Osteoblast (primary cell): ENCODE data around the gene MACROD2. TPM values are rescaled to one million over a fixed set of nuclear protein-coding genes. Genes with fewer than 3 reads are reported as not detected.
A peak's percentile ranks its signal among the peaks of the same experiment; 100 is the strongest.

Experiments used
- DNase-seq: peaks from one replicate; pipeline ENCODE4 v3.0.0; 2011; ENCODE audit warnings: low spot score, mixed read lengths; ENCODE audit not compliant: insufficient read length; ENCODE audit errors: missing footprints
- H2AFZ ChIP-seq: 2 replicates; pipeline ENCODE4 v1.6.0; 2011; ENCODE audit warnings: mild to moderate bottlenecking, low read length
- H3K27ac ChIP-seq: 2 replicates; pipeline ENCODE4 v1.5.1; 2011; ENCODE audit warnings: mild to moderate bottlenecking, low read depth, low read length, moderate library complexity
- H3K27me3 ChIP-seq: 2 replicates; pipeline ENCODE4 v1.6.0; 2012; ENCODE audit warnings: mild to moderate bottlenecking, control low read depth, inconsistent platforms, low read length, moderate library complexity; ENCODE audit not compliant: insufficient read depth
- H3K36me3 ChIP-seq: 2 replicates; pipeline ENCODE4 v1.5.1; 2011; ENCODE audit warnings: mild to moderate bottlenecking, low read length, control low read depth, moderate library complexity; ENCODE audit not compliant: insufficient read depth
- H3K4me1 ChIP-seq: 2 replicates; pipeline ENCODE4 v1.5.1; 2011; ENCODE audit warnings: mild to moderate bottlenecking, low read length, control low read depth, moderate library complexity; ENCODE audit not compliant: insufficient read depth
- H3K4me2 ChIP-seq: 2 replicates; pipeline ENCODE4 v1.6.0; 2011; ENCODE audit warnings: mild to moderate bottlenecking, low read length; ENCODE audit not compliant: insufficient read depth
- H3K4me3 ChIP-seq: fragments of 200-600 bp; sonication (generic); 3 replicates; pipeline ENCODE4 v1.5.1; 2012; ENCODE audit warnings: mild to moderate bottlenecking, low read length, inconsistent platforms; ENCODE audit not compliant: insufficient read depth
- H3K79me2 ChIP-seq: 2 replicates; pipeline ENCODE4 v1.6.0; 2012; ENCODE audit warnings: mild to moderate bottlenecking, low read length, control low read depth, inconsistent platforms; ENCODE audit not compliant: insufficient read depth
- H3K9me3 ChIP-seq: 2 replicates; pipeline ENCODE4 v1.5.1; 2011; ENCODE audit warnings: low read depth, low read length, control low read depth
- H4K20me1 ChIP-seq: 2 replicates; pipeline ENCODE4 v1.6.0; 2012; ENCODE audit warnings: mild to moderate bottlenecking, low read length, control low read depth; ENCODE audit not compliant: insufficient read depth
- total RNA-seq: library from RNA; depleted of rRNA; stranded (reverse); fragments of >200 nt; gene quantifications from 2 replicates; pipeline ENCODE4 v1.2.3, GENCODE V29; 2012
- TF ChIP-seq, protein P1 (sequence below): IDR thresholded peaks from 2 replicates; pipeline ENCODE4 v1.5.1; 2011; ENCODE audit warnings: mild to moderate bottlenecking, low read depth, low read length, moderate library complexity; ENCODE audit errors: extremely low read depth

The MACROD2 gene
- total RNA-seq, 1 donor, result 4.0 TPM

DNA sequence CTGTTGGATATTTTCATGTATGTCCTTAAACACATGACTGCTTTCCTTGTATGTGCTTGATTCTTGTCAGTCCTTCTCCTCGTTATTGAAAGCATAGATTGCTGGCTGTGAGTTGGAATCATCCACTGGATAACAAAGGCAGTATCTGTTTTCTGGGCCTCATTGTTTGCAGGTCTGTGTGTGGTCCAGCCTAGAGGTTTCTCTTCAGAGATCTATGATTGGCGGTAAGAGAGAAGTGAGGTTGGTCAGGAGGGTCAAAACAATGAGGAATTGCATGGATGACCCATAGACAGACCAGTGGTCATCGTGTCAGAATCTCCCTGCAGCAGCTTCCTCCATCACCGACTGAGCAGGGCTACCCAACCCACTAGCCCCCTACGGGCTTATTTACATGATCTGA lies 1663.0 kb downstream of the MACROD2 start:
- Histone ChIP-seq H3K9me3 (no peaks in the 10 kb centered on the region), H3K27ac (no peak overlapping the region), H3K27me3 (no peaks in the 10 kb centered on the region), H4K20me1 (no peaks in the 10 kb centered on the region), H3K4me1 (peaks cover 14% of the 10 kb centered on the region), H2AFZ (no peak overlapping the region), H3K4me3 (no peak overlapping the region), H3K79me2 (no peaks in the 10 kb centered on the region), H3K36me3 (no peaks in the 10 kb centered on the region), H3K4me2 (no peak overlapping the region)
- DNase-seq, result no peak
- TF ChIP-seq, protein P1, sequence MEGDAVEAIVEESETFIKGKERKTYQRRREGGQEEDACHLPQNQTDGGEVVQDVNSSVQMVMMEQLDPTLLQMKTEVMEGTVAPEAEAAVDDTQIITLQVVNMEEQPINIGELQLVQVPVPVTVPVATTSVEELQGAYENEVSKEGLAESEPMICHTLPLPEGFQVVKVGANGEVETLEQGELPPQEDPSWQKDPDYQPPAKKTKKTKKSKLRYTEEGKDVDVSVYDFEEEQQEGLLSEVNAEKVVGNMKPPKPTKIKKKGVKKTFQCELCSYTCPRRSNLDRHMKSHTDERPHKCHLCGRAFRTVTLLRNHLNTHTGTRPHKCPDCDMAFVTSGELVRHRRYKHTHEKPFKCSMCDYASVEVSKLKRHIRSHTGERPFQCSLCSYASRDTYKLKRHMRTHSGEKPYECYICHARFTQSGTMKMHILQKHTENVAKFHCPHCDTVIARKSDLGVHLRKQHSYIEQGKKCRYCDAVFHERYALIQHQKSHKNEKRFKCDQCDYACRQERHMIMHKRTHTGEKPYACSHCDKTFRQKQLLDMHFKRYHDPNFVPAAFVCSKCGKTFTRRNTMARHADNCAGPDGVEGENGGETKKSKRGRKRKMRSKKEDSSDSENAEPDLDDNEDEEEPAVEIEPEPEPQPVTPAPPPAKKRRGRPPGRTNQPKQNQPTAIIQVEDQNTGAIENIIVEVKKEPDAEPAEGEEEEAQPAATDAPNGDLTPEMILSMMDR, result no peak

DNA sequence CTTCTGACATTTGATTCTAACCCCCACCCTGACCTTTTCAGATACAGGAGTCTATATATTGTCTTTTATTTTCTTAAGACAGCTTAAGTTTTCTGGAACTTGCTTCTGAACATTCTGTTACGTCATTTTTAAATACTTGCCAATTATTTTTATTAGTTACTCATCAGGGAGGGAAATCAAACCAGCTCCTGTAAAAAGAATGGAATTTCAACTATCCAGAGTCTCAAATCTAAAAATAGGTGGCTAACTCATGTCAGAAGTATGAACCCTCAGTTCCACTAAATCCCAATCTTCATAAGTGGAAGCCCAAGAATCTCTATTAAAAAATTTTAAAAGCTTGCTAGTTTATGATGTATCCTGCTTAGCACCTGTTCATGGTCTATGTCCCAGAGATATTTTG lies 1677.9 kb downstream of the MACROD2 start:
- Histone ChIP-seq H3K9me3 (no peaks in the 10 kb centered on the region), H4K20me1 (no peaks in the 10 kb centered on the region), H3K36me3 (no peaks in the 10 kb centered on the region), H3K27ac (peak overlapping the region; percentile 79), H3K79me2 (no peaks in the 10 kb centered on the region), H3K27me3 (no peaks in the 10 kb centered on the region), H3K4me1 (peaks cover 40% of the 10 kb centered on the region), H2AFZ (no peak overlapping the region), H3K4me3 (no peak overlapping the region), H3K4me2 (peak overlapping the region; percentile 22)
- no peak for DNase-seq
- TF ChIP-seq, protein P1, result no peak

DNA sequence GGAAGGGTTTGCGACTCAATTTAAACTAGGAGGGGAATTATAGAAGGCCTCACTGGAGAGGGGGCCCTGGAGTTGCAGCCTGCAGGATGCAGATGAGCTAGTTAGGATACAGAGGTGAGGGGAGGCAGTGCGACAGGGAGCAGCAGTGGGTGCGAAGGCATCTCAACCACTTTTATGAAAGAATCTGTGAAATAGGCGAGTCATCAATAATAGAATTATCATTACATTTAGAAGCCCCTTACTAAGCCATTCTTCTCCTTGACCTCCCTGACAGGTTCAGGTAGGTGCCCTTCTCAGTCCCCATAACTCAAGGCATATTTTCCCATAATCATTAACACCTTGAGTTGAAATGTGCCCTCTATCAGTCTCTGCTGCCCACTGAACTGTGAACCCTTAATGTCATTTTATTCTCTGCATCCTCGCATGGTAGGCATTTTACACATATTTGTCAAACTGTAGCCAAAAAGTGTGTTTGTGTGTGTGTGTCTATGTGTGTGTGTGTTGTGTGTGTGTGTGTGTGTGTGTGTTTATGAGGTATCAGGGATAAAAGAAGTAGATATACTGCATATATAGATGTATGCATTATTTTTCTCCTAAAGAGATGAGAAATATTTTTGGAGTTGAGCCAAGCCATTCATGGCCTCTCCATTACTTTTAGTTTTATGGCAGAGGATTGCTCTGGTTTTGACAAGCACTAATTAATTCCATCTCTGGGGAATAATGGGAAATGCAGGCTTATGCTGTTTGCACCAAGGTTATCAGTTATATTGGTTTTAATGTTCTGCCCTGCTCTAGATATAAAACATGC lies 1679.1 kb downstream of the MACROD2 start:
- no peaks in the 10 kb centered on the region for H3K79me2 ChIP-seq
- DNase-seq, result peak; percentile 83
- H3K9me3 ChIP-seq, result no peaks in the 10 kb centered on the region
- H3K4me2 ChIP-seq, result no peak overlapping the region
- TF ChIP-seq, protein P1, result no peak
- no peak overlapping the region for H2AFZ ChIP-seq
- peak overlapping the region; percentile 79 for H3K27ac ChIP-seq
- H4K20me1 ChIP-seq, result no peaks in the 10 kb centered on the region
- H3K36me3 ChIP-seq, result no peaks in the 10 kb centered on the region
- no peak overlapping the region for H3K4me3 ChIP-seq
- H3K27me3 ChIP-seq, result no peaks in the 10 kb centered on the region
- peaks cover 40% of the 10 kb centered on the region for H3K4me1 ChIP-seq

DNA sequence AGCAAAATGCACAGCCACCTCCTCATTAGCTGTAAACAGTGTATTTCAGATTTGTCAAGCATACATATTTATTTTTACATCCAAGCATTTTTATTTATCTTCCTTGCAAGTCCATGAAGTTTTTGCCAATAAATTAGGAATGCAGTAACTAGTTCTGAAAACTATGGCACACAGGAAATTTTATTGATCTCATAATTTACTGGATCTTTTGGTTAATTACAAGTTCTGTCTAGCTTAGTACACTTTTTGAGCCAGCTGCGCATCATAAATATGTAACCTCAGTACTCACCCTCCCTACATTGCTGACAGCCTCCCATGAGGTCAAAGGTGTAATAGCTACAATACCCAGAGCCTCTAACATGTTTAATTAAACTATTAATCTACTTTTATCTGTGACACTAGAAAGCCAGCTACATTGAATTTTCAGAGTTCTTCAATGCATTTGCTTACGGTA lies 1679.8 kb downstream of the MACROD2 start:
- TF ChIP-seq, protein P1, result no peak
- no peaks in the 10 kb centered on the region for H3K79me2 ChIP-seq

More for the DNA sequence above, 1679.8 kb downstream of the MACROD2 start:
- H3K36me3 ChIP-seq, result no peaks in the 10 kb centered on the region
- no peak overlapping the region for H3K27ac ChIP-seq
- no peaks in the 10 kb centered on the region for H3K27me3 ChIP-seq
- H3K4me3 ChIP-seq, result no peak overlapping the region
- H3K9me3 ChIP-seq, result no peaks in the 10 kb centered on the region
- no peak overlapping the region for H3K4me2 ChIP-seq
- no peak overlapping the region for H2AFZ ChIP-seq
- peaks cover 40% of the 10 kb centered on the region for H3K4me1 ChIP-seq
- no peak for DNase-seq
- no peaks in the 10 kb centered on the region for H4K20me1 ChIP-seq
